ENCODE measurements around the gene GPX3.
A peak's percentile ranks its signal among the peaks of the same experiment; 100 is the strongest.

Gene GPX3

GRCh38 chr5:151041577-151042268, 21.3 kb downstream of the GPX3 start:
- Mint-ChIP-seq H3K27ac (no peak overlapping the region), H3K9me3 (no peaks in the 10 kb centered on the region), H3K4me1 (peaks cover 27% of the 10 kb centered on the region), H3K36me3 (ENCODE audit: low read depth) (peaks cover 57% of the 10 kb centered on the region), H3K27me3 (ENCODE audit: low read depth, poor library complexity) (no peaks in the 10 kb centered on the region), H3K4me3 (no peak overlapping the region)
- no peak for DNase-seq
- no peak for TF ChIP-seq CTCF (IDR thresholded peaks at IDR 0.05)

GRCh38 chr5:151042453-151043093, 22.2 kb downstream of the GPX3 start:
- DNase-seq = no peak
- Mint-ChIP-seq H3K9me3 (no peaks in the 10 kb centered on the region), H3K4me3 (no peak overlapping the region), H3K27ac (peak overlapping the region; percentile 16), H3K4me1 (peaks cover 22% of the 10 kb centered on the region), H3K27me3 (ENCODE audit: low read depth, poor library complexity) (no peaks in the 10 kb centered on the region), H3K36me3 (ENCODE audit: low read depth) (peaks cover 56% of the 10 kb centered on the region)
- TF ChIP-seq CTCF (IDR thresholded peaks at IDR 0.05) = no peak

GRCh38 chr5:151047814-151048425, 27.5 kb downstream of the GPX3 start:
- no peaks in the 10 kb centered on the region for H3K9me3 Mint-ChIP-seq
- H3K4me3 Mint-ChIP-seq = no peak overlapping the region
- peak; percentile 61 for TF ChIP-seq CTCF (IDR thresholded peaks at IDR 0.05)
- H3K27ac Mint-ChIP-seq = no peak overlapping the region
- H3K4me1 Mint-ChIP-seq = peaks cover 6% of the 10 kb centered on the region
- DNase-seq = peak; percentile 26
- peaks cover 65% of the 10 kb centered on the region for H3K36me3 Mint-ChIP-seq (ENCODE audit: low read depth)
- peaks cover 4% of the 10 kb centered on the region for H3K27me3 Mint-ChIP-seq (ENCODE audit: low read depth, poor library complexity)

GRCh38 chr5:151048526-151048925, 28.1 kb downstream of the GPX3 start:
- Mint-ChIP-seq H3K27ac (no peak overlapping the region), H3K9me3 (no peaks in the 10 kb centered on the region), H3K4me1 (peaks cover 5% of the 10 kb centered on the region), H3K27me3 (ENCODE audit: low read depth, poor library complexity) (peaks cover 4% of the 10 kb centered on the region), H3K4me3 (no peak overlapping the region), H3K36me3 (ENCODE audit: low read depth) (peaks cover 62% of the 10 kb centered on the region)
- no peak for TF ChIP-seq CTCF (IDR thresholded peaks at IDR 0.05)
- DNase-seq = no peak

- TF ChIP-seq CTCF (IDR thresholded peaks at IDR 0.05) = peak; percentile 78
- no peak overlapping the region for H3K27ac Mint-ChIP-seq
- peaks cover 5% of the 10 kb centered on the region for H3K4me1 Mint-ChIP-seq
- H3K27me3 Mint-ChIP-seq (ENCODE audit: low read depth, poor library complexity) = peaks cover 4% of the 10 kb centered on the region
- peaks cover 45% of the 10 kb centered on the region for H3K36me3 Mint-ChIP-seq (ENCODE audit: low read depth)
- H3K9me3 Mint-ChIP-seq = no peaks in the 10 kb centered on the region
- no peak overlapping the region for H3K4me3 Mint-ChIP-seq
- DNase-seq = peak; percentile 82
Measured at GRCh38 chr5:151051066-151051930, 30.9 kb downstream of the GPX3 start.
